Embryonic facial prominence (tissue), 1 donor: Measurements from ENCODE around the gene EIF1AD.
"Not testable (repeated sequence)": the region's sequence is repeated elsewhere in the genome, so short reads cannot be mapped to it uniquely, and the experiment has no call there.

Experiments used
- DNase-seq: peaks from one replicate; pipeline ENCODE4 v3.0.0-alpha.2; 2016; ENCODE audit errors: extremely low spot score

EIF1AD gene, protein sequence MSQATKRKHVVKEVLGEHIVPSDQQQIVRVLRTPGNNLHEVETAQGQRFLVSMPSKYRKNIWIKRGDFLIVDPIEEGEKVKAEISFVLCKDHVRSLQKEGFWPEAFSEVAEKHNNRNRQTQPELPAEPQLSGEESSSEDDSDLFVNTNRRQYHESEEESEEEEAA

DNA sequence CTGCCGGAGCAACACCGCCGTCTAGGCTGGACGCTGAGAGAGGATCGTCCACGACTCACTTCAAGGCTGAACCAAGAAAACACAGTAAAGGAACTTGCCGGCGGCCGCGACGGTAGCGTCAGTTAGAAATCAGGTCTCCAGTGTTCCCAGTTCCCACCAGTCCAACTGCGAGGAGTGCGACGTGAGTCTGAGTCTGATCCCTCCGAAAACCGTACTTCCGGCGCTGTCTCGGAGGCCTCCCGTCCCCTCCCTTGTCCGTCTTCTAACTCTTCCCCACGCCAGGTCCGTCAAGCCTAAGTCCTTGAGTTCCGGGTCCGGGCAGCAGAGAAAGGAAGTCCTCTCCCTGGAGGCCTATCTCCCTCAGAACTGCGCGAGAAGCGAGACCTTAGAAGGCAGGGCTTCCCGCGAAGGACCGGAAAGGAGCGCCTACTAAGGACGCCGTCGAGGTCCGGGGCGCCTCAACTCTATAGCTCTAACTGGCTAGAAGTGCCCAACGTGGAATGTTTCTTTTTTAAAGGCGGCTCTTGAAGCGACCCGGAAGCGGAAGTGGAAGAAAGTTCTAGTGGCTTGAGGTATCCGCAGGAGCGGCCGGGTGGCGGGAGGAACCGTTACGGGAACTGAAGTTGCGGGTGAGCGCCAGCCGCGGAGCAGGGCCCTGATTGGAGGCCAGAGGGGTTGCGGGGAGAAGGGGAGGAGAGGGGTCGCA is at the start of gene EIF1AD, which contains the start of gene BANF1:
Gene EIF1AD (minus strand): TSS at position 216 of the 706 bp plus-strand sequence. CDS start 1,768 bp downstream, outside the sequence.
Gene BANF1 (plus strand): TSS at position 562 of the 706 bp plus-strand sequence. CDS start 748 bp downstream, outside the sequence.
- peak; percentile 96 for DNase-seq

DNA sequence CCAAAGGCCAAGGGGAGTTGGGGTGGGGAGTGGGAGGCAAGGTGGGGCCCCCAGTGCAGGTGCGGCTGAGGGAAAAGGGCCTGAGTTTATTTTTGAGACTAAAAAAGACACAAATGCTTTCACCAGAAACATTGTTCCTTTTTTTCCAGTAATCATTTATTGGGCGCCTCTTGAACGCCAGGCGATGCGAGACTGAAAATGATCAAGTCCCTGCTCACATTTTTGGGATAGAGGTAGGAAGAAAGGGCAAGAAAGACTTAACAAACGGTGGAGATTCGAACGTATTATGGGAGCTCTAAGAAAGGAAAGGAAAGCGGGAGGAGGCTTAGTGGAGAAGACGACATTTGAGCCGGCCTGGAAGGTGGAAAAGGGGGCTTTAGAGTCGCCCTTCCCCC is 49.4 kb upstream of the EIF1AD start:
- DNase-seq = no peak

DNA sequence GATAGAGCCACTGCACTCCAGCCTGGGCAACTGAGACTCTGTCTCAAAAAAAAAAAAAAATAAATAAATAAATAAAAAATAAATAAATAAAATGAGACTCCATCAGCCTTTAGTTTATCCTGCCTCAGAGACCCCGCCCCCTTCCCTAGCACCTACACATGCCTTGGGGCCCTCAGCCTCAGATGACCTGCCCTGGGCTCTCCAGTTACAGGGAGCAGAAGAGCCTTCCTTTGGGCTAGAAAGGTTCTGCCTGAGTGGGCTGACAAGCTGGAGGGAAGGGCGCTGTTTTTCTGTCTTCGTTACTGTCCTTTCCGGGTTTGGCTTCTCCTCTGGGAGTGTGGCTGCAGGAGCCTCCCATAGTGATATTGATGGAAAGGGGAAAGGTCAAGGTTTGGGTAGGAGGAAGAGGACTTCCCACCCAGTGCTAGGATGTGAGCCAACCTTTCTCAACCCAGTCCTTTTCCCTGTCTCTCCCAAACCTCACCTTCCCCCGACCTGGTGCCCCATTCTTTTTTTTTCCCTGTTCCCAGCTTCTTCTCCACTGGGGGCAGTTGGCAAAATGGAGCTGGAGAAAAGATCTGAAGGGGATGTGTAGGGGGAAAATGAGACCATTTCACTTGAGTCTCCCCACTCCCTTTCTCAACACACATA is 48.7 kb upstream of the EIF1AD start:
- DNase-seq = no peak

DNA sequence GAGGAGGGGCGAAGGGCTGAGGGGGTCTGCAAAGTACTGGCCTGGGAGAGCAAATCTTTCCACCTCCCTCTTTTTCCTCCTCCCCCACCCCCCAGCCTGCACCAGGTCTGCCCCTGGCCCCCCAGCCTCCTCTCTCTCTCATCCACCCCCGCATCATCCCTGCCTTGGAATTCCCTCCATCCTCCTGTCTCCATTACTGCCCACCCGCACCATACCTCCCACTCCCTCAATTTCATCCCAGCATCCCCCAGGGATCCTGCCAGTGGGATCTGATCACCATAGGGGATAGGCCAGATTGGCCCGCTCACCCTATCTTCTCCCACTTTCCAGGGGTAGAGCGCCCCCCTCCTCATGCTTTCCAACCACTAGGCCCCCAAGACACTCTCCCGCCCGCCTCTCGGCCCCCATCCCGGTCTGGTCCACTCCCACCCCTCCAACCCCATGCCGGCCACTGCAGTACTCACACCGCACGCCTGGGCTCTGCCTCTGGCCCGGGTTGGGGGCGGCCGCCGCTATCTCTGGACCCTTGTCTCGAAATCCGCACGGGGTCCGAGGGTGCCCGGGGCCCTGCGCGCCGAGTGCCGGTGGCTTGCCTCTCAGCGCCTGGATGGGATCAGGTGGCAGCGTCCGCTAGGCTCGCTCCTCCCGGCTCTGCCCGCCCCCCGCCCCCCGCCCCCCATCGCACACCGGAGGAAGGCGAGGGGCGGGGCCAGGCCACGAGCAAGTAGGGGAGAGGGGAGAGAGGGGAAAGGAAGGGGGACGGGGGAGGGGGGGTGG is 46.8 kb upstream of the EIF1AD start, which contains the start of gene GAL3ST3:
Gene GAL3ST3 (minus strand): TSS at position 615 of the 777 bp plus-strand sequence. CDS start 3,746 bp downstream, outside the sequence.
- no peak for DNase-seq

DNA sequence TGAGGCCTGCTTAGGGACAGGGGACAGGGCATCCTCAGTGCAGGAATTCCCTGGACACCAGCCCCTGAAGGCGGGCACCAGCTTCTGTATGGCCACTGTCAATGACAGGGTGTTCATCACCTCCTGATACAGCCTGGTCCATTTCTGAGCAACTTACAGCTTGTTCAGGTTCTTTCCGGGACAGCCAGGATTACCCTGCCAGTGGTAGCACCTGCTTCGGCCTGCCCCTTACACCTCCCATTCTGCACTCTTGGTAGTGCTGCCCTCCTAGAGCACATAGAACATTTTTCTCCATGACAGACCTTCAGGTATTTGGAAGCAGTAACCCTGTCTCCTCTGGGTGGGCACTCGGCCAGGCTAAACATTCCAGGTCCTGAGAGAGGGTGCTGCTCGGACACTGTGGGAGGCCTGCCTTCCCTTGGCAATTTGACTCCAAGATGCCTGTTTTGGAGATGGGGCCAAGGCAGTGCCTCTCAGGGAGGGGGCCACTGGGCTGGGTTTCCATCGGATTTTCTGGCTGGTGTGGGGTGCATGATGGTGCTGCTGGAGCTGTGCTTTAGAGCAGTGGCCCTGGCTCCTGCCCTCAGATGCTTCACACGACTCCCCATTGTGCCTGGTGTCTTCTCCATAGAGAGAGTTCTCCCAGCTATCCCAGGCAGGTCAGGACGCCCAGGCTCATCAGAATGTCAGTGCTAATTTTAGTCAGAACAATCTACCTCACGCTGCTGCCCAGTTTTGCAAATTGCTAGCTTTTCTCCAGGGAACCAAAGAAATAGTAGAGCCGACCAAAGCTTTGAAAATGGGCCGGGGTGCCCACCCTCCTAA is 45.8 kb upstream of the EIF1AD start:
- DNase-seq = no peak

DNA sequence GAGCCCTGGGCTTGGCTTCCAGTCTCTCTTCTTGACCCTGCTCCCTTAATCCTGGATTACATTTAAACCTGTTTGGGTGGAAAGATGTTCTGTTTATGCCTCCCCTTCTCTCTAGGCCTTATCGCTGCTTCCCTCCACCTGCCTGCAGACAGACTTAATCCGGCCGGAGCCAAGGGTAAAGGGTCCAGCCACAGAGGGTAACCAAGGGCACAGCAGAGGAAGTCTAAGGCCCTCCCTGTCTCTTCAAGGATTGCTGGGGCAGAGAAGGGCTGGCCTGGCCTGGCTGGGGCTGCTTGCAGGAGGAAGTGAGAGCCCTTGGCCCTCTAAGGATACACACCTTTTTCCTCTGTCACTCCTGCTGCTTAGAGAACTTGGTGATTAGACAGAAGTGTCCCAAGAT is 44.9 kb upstream of the EIF1AD start:
- no peak for DNase-seq

DNA sequence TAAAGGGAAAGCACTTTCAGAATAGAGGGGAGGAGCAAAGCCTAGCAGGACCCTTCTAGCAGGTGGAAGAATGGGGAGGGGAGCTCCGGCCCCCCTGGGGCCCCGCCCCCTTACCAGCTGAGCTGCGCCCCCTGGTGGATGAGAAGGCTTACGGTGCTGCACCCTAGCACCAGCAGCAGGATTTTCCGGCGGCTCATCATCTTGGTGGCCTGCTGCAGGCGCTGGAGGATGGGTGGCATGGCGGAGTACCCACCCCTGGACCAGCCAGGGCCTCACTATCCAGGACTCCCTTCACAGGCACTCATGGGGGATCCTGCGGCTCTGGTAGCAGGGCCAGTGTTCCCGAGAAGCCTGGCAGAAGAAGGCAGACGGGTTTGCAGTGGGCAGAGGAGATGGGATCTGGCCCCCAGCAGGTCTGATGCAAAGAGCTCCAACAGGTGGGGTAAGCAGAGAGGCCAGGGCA is 43.3 kb upstream of the EIF1AD start:
- DNase-seq = no peak

DNA sequence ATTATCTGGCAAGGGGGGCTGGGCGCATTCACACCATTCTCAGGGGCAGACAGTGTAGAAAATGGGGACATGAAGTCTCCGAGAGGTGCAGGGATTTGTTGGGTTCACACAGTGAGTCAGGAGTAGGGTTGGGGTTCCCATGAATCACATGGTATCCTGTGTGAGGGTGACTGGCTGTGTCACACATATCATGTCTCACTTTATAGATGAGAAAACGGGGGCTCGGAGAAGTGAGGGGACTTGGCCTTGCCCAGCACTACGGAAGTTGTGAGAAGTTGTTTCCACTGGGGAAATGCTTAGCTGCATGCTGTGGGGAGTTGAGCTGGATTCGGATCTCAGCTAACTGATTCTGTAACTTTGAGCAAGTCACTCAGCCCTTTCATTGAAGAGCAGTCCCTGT is 42.8 kb upstream of the EIF1AD start:
- no peak for DNase-seq

DNA sequence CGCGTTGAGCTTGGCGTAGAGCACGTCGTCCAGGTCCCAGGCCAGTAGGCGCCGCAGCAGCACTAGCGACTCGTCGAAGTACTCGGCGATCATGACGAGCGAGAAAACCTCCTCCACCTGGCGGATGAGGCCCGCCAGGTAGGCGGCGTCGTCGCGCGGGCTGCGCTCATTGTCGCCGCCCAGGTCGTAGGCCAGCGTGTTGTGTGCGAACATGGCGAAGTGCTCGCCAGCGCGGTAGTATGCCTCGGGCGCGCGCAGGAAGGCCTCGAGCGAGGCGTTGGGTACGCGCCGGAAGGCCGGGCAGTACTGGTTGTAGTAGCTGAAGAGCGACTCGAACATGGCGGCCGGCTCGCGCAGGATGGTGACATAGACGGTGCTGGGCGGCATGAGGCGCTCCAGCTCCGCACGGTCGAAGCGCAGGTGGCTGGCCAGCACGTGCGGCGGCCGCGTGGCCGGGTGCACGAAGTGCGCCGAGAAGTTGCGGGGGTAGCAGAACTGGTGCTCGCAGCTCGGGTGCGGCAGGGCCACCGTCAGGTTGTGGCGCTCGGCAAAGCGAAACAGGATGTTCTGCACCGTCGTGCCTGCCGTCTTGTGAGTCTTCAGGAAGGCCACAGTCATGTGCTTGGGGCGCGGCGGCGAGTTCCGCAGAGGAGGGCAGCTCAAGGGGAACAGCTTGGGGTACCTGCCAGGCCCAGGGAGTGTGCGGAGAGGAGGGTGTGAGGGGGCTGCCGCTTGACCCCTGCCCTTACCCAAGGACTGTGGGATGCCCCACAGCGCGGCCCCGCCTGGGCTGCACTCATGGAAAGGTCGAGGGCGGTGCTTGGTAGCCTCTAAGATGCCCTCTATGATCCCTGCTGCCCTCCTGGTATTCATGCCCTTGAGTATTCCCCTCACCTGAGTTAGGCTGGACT is 41.3 kb upstream of the EIF1AD start:
- DNase-seq = no peak

DNA sequence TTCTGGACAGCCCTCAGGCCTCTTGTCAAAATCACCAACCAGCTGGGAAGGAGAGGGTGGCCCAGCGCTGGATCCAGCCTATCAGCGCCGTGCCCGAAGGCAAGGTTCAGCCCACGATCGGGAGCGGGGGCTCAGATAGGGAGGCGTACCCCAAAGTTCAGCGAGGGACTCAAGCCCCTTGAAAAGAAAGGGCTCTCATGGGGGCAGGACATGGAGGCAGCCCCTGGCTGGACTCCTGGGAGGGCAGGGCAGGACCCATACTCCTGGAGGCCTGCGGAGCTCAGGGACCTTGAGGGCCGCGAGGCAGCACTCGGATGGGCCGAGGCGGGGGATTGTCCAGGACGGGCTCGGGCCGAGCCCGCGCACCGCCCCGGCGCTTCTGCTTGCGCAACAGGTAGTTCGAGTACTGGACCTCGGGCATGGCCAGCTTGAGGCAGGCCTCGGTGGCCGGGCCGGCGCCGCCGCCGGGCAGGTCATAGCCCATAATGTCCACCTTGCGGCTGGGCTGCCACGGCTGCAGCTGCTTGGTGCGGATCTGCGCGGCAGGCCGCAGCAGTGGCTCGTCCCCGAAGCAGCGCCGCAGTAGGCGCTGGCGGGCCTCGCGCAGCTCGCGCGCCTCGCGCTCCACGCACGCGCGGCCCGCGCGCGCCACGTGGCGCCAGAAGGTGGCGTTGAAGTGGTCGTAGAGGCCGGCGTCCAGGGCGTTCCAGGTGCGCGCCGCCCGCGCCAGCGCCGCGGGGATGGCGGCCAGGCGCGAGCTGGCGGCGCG is 40.5 kb upstream of the EIF1AD start:
- no peak for DNase-seq

DNA sequence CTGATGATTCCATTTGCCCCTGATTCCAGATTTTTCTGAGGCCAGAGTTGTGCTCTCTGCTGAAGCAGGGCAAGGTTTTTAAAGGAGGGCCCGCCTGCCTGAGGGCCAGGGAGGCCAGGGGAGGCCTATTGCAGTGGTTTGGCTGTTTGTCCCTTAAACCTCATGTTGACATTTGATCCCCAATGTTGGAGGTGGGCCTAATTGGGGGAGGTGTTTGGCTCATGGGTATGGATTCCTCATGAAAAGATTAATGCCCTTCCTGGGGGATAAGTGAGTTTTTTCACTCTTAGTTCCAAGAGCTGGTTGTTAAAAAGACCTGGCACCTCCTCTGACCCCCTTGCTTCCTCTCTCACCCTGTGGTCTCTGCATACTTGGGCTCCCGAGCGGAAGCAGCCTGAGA is 37.8 kb upstream of the EIF1AD start:
- DNase-seq = no peak

DNA sequence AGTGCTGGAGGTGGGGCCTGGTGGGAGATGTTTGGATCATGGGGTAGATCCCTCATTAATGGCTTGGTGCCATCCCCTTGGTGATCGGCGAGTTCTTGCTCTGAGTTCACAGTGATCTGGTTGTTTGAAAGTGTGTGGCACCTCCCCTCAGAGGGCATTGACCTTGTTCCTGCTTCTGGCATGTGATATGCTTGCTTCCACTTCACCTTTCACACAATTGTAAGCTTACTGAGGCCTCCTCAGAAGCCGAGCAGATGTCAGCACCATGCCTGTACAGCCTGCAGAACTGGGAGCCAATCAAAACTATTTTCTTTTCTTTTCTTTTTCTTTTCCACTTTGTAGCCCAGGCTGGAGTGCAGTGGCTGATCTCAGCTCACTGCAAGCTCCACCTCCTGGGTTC is 35.4 kb upstream of the EIF1AD start:
- no peak for DNase-seq

DNA sequence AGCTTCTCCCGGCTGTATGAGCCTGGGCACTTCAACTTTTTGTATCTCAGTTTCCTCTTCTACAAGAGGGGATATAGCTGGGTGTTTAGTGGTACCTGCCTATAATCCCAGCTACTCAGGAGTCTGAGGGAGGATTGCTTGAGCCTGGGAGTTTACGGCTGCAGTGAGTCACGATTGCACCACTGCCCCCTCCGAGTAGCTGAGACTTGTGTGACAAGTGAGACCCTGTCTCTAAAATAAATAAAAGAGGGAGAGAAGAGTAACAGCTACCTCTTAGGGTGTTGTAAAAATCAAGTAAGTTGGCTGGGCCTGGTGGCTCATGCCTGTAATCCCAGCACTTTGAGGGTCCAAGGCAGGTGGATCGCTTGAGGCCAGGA is 34.4 kb upstream of the EIF1AD start:
- no peak for DNase-seq

DNA sequence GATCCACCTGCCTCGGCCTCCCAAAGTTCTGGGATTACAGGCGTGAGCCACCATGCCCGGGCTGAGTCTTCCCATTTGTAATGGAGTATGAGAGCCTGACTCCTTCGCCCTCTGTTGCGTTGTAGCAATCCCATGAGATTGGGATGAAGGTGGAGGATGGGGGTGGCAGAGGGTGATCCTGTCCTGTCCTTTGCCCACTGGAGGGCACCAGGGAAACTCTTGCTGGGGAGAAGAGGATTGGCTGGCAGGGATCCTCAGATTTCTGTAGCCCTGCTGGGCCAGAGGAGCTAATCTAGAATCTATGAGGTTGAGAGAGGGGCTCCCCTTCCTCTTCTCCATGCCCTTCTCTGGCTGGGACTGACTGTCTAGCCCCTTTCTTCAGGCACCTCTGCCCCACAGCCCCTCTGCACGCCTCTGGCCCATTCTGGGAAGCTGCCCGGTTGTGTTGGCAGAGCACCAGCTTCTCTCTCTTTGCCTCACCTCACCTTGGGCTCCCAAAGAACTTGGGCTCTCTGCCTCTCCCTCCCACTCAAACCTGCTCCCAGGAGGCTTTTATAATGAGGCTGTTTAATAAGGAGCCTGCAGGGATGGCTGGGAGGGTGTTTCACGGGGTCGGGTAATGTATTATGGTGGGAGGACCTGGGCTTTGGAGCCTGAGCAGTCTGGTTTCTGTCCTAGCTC is 33.8 kb upstream of the EIF1AD start:
- DNase-seq = no peak

DNA sequence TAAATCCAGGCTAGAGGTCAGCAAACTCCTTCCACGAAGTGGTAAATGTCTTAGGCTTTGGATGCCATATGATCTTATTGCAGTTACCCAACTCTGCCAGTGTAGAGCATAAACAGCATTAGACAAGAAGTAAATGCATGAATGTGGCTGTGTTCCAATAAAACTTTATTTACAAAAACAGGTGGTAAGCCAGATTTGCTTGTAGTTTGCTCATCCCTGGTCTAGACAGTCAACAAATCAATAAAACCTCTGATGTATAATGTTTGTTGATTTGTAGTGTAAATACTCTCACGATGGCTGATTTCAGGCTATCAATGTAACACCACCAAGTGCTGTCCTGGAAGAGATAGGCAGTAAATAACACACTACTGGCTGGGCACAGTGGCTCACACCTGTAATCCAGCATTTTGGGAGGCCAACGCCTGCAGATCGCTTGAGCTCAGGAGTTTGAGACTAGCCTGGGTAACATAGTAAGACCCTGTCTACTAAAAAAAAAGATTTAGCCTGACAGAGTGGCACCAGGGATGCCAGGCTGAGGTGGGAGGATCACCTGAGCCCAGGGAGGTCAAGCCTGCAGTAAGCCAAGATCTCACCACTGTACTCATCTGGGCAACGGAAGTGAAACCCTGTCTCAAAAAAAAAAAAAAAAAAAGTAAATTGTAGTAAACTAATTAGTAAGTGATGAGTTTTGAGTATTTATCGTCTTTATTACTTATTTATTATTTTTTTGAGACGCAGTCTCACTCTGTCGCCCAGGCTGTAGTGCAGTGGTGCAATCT is 31.2 kb upstream of the EIF1AD start:
- DNase-seq = no peak

DNA sequence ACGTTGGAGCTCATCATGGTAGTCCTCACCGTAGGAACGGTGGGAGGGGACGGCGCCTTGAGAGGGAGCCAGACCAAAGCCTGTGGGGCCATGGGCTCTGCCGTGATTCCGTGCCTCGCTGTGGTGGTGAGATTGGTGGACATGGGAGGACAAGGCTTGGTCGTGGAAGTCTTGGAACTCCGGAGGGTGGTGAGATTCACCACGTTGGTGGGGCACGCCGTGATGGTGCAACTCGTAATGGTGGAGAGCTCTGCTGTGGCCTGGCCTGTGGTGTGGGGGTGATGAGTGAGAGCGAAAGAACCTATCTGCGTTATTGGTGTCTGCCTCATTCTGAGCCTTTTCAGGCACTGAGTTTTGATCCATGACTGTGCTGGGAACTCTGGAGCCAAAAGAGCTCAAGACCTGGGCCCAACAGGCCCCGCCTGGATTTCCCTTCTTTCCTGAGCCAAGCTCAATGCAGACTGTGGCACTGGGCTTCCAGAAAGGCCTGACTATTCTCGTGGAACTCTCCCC is 24.1 kb upstream of the EIF1AD start, which contains the start of gene CATSPER1:
Gene CATSPER1 (minus strand): TSS at position 463 of the 513 bp plus-strand sequence. CDS start 100 bp downstream, at position 363.
- DNase-seq = no peak

DNA sequence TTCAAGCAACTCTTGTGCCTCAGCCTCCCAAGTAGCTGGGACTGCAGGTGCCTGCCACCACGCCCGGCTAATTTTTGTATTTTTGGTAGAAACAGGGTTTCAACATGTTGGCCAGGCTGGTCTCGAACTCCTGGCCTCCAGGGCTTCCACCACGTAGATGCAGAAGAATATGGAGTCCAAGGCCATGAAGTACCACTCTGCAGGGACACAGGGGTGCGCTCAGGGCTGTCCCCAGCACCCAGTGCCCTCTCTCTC is 21.2 kb upstream of the EIF1AD start:
- DNase-seq = not testable (repeated sequence)
